PC-9 (cell line): Measurements from ENCODE around the gene EVI5L. TPM values are rescaled to one million over a fixed set of nuclear protein-coding genes. Genes with fewer than 3 reads are reported as not detected.

Source experiments
- BruUV-seq: library from RNA; stranded (reverse); fragments of 400-500 nt; replicated peaks from 2 replicates; lab custom pipeline; 2021; lab: Mats Ljungman, UMichigan
- CTCF ChIA-PET: fragments of 300-600 bp; sonication (Branson Sonifier 250); formaldehyde crosslinking; loops from one replicate; lab custom pipeline; 2022; ENCODE audit warnings: antibody characterized with exemption; lab: Charles Lee
- POLR2A ChIA-PET: fragments of 300-600 bp; sonication (Branson Sonifier 250); formaldehyde crosslinking; loops from one replicate; lab custom pipeline; 2022; ENCODE audit warnings: antibody characterized with exemption; ENCODE audit not compliant: unreplicated experiment; lab: Charles Lee
- DNase-seq, 2 experiments: peaks; one replicate each; pipeline versions ENCODE4 v3.0.0 to v3.0.0-alpha.2; 2015 to 2022; ENCODE audit warnings: mixed read lengths in 1 of 2
- H2AFZ ChIP-seq: fragments of 200-600 bp; sonication (generic); 2 replicates; pipeline ENCODE4 v1.8.1; 2017; ENCODE audit warnings: antibody characterized with exemption
- H3F3A ChIP-seq: fragments of 200-600 bp; sonication (generic); 2 replicates; pipeline ENCODE4 v1.8.1; 2017; ENCODE audit warnings: antibody characterized with exemption, mild to moderate bottlenecking, low read depth; ENCODE audit not compliant: insufficient read depth
- H3K27ac ChIP-seq: fragments of 200-600 bp; sonication (generic); 2 replicates; pipeline ENCODE4 v1.6.1; 2016; ENCODE audit warnings: mixed run types
- H3K27me3 ChIP-seq: fragments of 200-600 bp; sonication (generic); 2 replicates; pipeline ENCODE4 v1.6.1; 2016; ENCODE audit warnings: low read depth, mixed run types; ENCODE audit not compliant: insufficient read depth
- H3K36me3 ChIP-seq: fragments of 200-600 bp; sonication (generic); 2 replicates; pipeline ENCODE4 v1.6.1; 2016; ENCODE audit warnings: low read depth, mixed run types
- H3K4me1 ChIP-seq: fragments of 200-600 bp; sonication (generic); replicated peaks from 2 replicates; pipeline ENCODE4 v1.6.1; 2016; ENCODE audit warnings: mixed run types; ENCODE audit not compliant: insufficient read depth
- H3K4me2 ChIP-seq: fragments of 200-600 bp; sonication (generic); 2 replicates; pipeline ENCODE4 v1.6.1; 2017; ENCODE audit warnings: mixed run types
- H3K4me3 ChIP-seq: fragments of 200-600 bp; sonication (generic); 2 replicates; pipeline ENCODE4 v1.6.1; 2016; ENCODE audit warnings: mixed run types
- H3K79me2 ChIP-seq: fragments of 200-600 bp; sonication (generic); 2 replicates; pipeline ENCODE4 v1.6.1; 2017; ENCODE audit warnings: low read depth, mixed run types
- H3K9me2 ChIP-seq: fragments of 200-600 bp; sonication (generic); 2 replicates; pipeline ENCODE4 v1.8.1; 2017; ENCODE audit warnings: mild to moderate bottlenecking; ENCODE audit not compliant: insufficient read depth
- H3K9me3 ChIP-seq: fragments of 200-600 bp; sonication (generic); 2 replicates; pipeline ENCODE4 v1.8.1; 2016; ENCODE audit warnings: low read depth; ENCODE audit not compliant: insufficient read depth
- H4K20me1 ChIP-seq: fragments of 200-600 bp; sonication (generic); 2 replicates; pipeline ENCODE4 v1.8.1; 2017; ENCODE audit not compliant: insufficient read depth
- CTCF ChIP-seq: fragments of 200-600 bp; sonication (generic); conservative IDR thresholded peaks from 2 replicates; pipeline ENCODE4 v1.6.1; 2017; ENCODE audit warnings: mixed run types, antibody characterized with exemption, mild to moderate bottlenecking, moderate library complexity
- EZH2 ChIP-seq: fragments of 200-600 bp; sonication (generic); IDR thresholded peaks from 2 replicates; pipeline ENCODE4 v1.8.0; 2017; ENCODE audit warnings: antibody characterized with exemption, low read depth
- intact Hi-C: fragments of 100-400 bp; cut with micrococcal nuclease; formaldehyde crosslinking; loops from one replicate; pipeline ENCODE4 v1.10.0; 2022; ENCODE audit not compliant: unreplicated experiment
- total RNA-seq: library from RNA; stranded (reverse); gene quantifications from 2 replicates; pipeline ENCODE4 v1.2.3, GENCODE V29; 2021

Gene EVI5L
- total RNA-seq, 1 experiment from 2014 or later = 19.2 TPM

GRCh38 chr19:7894612-7895309 lies 64.7 kb downstream of the EVI5L start:
- Histone ChIP-seq H3K4me1 (peaks cover 39% of the 10 kb centered on the region), H3K9me2 (no peaks in the 10 kb centered on the region), H4K20me1 (no peaks in the 10 kb centered on the region), H2AFZ (no peak overlapping the region; the same call in 1 of the 2 replicates), H3K27ac (peak overlapping the region; percentile 82), H3K4me3 (peak overlapping the region; percentile 30; the same call in 1 of the 2 replicates), H3F3A (peaks cover 34% of the 10 kb centered on the region), H3K36me3 (0 out of 2 replicates have a peak, but pooled peaks cover 6% of the 10 kb centered on the region), H3K4me2 (peak overlapping the region; percentile 66), H3K79me2 (peaks cover 56% of the 10 kb centered on the region), H3K27me3 (no peaks in the 10 kb centered on the region), H3K9me3 (no peaks in the 10 kb centered on the region)
- POLR2A ChIA-PET = interaction anchor here (0.6 to 0.7 kb wide), 2 partner anchors 26 to 774 kb away, joined by 4 to 39 read pairs; no protein-coding TSS in a partner anchor
- BruUV-seq = TSS peak; percentile 67
- intact Hi-C loops = loop anchor here (1.0 kb wide), 1 partner anchor 9 kb away; the partner anchor contains the start of gene MAP2K7
- TF ChIP-seq CTCF = no peak; the same call in 1 of the 2 replicates
- no peak for TF ChIP-seq EZH2
- CTCF ChIA-PET = no interaction called here
- peak; percentile 92 for DNase-seq

- POLR2A ChIA-PET = no interaction called here
- no peak overlapping the region for H2AFZ ChIP-seq
- CTCF ChIA-PET = no interaction called here
These were observed 65.5 kb downstream of the EVI5L start for GRCh38 chr19:7895565-7895964.

GRCh38 chr19:7897292-7897691 lies 67.3 kb downstream of the EVI5L start:
- no TSS peak for BruUV-seq
- no peak overlapping the region for H2AFZ ChIP-seq
- peaks cover 46% of the 10 kb centered on the region for H3K79me2 ChIP-seq
- H3K4me2 ChIP-seq = no peak overlapping the region
- no peak overlapping the region for H3K27ac ChIP-seq
- POLR2A ChIA-PET = interaction anchor here (0.6 kb wide), 1 partner anchor 31 kb away, joined by 3 read pairs; no protein-coding TSS in a partner anchor
- peaks cover 49% of the 10 kb centered on the region for H3F3A ChIP-seq
- H3K27me3 ChIP-seq = no peaks in the 10 kb centered on the region
- H3K9me2 ChIP-seq = no peaks in the 10 kb centered on the region
- H4K20me1 ChIP-seq = no peaks in the 10 kb centered on the region
- H3K4me1 ChIP-seq = peaks cover 40% of the 10 kb centered on the region
- H3K9me3 ChIP-seq = no peaks in the 10 kb centered on the region
- TF ChIP-seq EZH2 (no peak), CTCF (no peak)
- CTCF ChIA-PET = interaction anchor here (0.5 kb wide), 1 partner anchor 536 kb away, joined by 3 read pairs; no protein-coding TSS in a partner anchor
- 0 out of 2 replicates have a peak, but pooled peaks cover 6% of the 10 kb centered on the region for H3K36me3 ChIP-seq
- DNase-seq = no peak
- no peak overlapping the region for H3K4me3 ChIP-seq
- intact Hi-C loops = no loop called here

More at GRCh38 chr19:7895565-7895964, 65.5 kb downstream of the EVI5L start:
- peak overlapping the region; percentile 82 for H3K27ac ChIP-seq
- DNase-seq = no peak
- H3K4me2 ChIP-seq = peak overlapping the region; percentile 66
- H3K36me3 ChIP-seq = 0 out of 2 replicates have a peak, but pooled peaks cover 6% of the 10 kb centered on the region
- intact Hi-C loops = loop anchor here (1.0 kb wide), 1 partner anchor 8 kb away; the partner anchor contains the start of gene MAP2K7
- H3K9me3 ChIP-seq = no peaks in the 10 kb centered on the region
- H3K79me2 ChIP-seq = peaks cover 49% of the 10 kb centered on the region
- H3K4me1 ChIP-seq = peaks cover 36% of the 10 kb centered on the region
- TF ChIP-seq CTCF = no peak
- no peak for TF ChIP-seq EZH2
- H3K9me2 ChIP-seq = no peaks in the 10 kb centered on the region
- H4K20me1 ChIP-seq = no peaks in the 10 kb centered on the region
- peak overlapping the region; percentile 30; the same call in 1 of the 2 replicates for H3K4me3 ChIP-seq
- peaks cover 35% of the 10 kb centered on the region for H3F3A ChIP-seq
- H3K27me3 ChIP-seq = no peaks in the 10 kb centered on the region
- no TSS peak for BruUV-seq
